Glomerular endothelial cell (primary cell): ENCODE data around the gene RUNX1. TPM values are rescaled to one million over a fixed set of nuclear protein-coding genes. Genes with fewer than 3 reads are reported as not detected.
A peak's percentile ranks its signal among the peaks of the same experiment; 100 is the strongest.

Experiments
- DNase-seq: peaks from one replicate; pipeline ENCODE4 v3.0.0-alpha.2; 2011; ENCODE audit warnings: low read depth, low spot score; ENCODE audit errors: extremely low read depth
- total RNA-seq: library from RNA; depleted of rRNA; stranded (reverse); fragments of >200 nt; gene quantifications from 2 replicates; pipeline ENCODE4 v1.2.3, GENCODE V29; 2015

The RUNX1 gene
- total RNA-seq, 1 donor from 2014 or later: 11.6 TPM

GRCh38 chr21:34908419-34909055, 140.6 kb downstream of the RUNX1 start:
- DNase-seq: no peak

GRCh38 chr21:34907461-34908418, 141.4 kb downstream of the RUNX1 start:
- DNase-seq: no peak

DNA sequence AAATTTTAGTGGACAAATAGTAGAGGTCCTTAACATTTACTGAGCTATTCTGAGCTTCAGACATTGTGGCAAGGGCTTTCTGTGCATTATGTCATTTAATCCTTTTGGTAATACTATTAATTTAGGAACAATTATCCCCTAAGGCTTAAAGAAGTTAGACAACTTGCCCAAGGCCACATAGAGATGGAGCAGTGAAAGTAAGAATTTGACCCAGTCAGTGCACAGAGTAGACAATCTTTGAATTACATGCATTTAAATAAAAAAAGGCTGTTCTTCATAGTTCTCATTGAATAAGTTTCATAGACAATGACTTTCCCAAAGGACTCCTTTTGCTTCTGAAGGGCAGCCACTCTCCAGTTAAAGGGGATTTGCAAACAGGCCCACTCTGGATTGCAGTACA, 142.7 kb downstream of the RUNX1 start:
- DNase-seq: no peak

GRCh38 chr21:34905218-34905537, 143.9 kb downstream of the RUNX1 start:
- DNase-seq: no peak

DNA sequence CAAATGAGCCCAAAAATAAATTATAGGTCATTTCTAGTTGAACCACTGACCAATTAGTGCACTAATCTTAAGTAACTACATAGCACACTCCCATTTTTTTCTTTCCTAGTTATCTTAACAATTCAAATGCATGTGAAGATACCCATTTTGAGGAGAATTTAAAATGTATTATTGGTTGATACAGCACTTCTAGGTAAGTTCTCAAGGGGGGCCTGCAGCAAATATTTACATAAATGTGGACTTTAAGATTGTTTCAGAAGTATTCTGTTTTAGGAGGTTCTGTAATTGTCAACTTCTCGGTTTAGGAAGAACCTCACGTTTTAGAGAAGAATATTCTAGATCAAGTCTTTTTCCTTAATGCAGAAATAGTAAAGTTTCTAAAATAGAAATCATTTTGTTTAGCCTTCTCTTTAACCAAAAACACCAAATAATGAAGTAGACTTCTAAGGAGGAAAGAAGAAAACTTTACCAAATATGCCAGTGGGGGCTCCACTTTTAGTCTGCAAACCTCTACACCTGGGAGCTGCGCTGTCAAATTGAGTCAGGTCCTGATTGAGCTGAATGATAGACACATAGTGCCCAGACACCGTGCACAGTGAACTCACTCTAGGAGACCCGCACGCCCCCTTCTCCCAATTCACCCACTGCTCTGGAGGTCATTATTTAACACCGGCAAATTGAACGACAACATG, 144.4 kb downstream of the RUNX1 start:
- DNase-seq: no peak

DNA sequence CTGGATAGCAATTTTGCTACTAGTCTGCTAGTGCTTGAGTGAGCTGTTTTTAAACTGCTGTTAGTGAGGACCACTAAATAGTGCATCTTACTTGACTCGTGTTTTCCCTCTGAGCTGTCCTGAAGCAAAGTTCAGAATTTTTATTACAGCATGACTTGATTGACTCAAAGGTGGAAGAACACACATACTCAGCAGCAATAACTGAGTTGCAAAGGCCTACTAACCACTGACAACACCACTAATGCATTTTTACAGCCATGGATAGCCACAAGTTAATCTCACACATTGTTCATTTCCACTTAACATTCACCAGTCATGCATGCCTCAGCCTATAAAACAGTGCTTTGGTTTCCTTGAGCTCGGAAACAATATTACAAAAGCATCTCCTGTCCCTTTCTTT, 148.7 kb downstream of the RUNX1 start:
- DNase-seq: no peak

GRCh38 chr21:34899760-34900159, 149.3 kb downstream of the RUNX1 start:
- no peak for DNase-seq

GRCh38 chr21:34899302-34899701, 149.8 kb downstream of the RUNX1 start:
- DNase-seq: no peak

DNA sequence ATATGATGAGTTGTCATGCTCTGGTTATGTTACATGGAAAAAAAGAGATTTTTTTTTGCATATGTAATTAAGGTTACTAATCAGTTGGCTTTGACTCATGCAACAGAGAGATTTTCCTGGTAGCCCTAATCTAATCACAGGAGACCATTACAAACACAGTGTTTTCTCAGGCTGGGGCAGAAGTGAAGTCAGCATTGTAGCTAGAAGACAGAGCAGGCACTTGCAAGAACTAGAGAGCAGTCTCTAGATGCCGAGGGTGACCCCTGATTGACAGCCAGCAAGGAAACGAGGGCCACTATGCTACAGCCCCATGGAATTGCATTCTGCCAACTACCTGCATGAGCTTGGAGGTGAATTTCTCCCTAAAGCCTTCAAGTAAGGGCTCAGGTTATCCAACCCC, 151.3 kb downstream of the RUNX1 start:
- DNase-seq: no peak

DNA sequence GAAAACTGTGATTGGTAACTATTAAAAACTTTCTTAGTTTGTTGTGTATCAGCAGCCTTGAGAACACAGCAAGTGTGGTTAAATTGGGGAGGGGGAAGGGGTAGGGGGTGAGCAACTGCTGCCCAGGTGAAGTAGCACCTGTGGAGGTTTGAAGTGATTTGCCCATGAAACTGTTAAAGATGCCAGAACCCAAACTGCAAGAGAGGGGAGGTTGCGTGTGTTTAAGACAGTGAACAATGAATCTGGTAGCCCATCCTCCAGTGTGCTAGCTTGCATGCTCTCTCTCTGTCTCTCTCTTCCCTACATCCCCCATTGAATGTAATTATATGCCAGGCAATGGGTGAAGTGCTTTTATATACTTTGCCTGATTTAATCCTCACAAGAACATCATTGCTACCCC, 154.7 kb downstream of the RUNX1 start:
- no peak for DNase-seq

DNA sequence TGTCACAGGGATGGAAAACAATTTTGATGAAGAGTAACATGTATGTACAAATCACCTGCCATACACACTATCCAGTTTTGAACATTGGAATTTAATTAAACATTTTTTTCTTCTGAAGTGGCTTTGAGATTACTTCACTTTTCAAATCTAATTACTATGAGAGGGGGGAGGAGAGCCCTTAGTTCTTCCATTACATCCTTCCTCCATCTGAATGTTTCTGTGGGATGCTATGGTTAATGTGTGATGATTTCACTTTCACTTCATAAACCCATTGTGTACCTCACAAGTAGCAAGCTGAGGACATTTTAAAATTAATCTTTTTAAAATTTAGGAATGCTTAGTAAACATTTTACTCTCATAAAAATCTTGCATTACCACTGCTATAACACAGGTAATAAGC, 156.9 kb downstream of the RUNX1 start:
- DNase-seq: no peak

DNA sequence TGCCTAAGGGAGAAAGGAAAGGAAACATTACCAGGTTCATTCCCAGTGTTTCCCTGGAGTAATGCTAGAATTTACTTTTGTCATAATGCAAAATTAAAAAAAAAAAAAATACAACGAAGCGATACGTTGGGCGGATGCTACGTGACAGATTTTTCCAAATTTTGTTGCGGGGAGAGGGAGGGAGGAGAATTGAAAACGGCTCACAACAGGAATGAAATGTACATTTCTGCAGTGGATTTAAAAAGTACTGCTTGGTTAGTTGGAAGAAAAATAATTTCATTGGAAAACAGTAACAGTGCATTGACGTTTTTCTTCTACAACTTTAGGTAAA, 157.5 kb downstream of the RUNX1 start:
- DNase-seq: no peak

- DNase-seq: no peak
These were observed 158.1 kb downstream of the RUNX1 start for GRCh38 chr21:34890724-34891612.

DNA sequence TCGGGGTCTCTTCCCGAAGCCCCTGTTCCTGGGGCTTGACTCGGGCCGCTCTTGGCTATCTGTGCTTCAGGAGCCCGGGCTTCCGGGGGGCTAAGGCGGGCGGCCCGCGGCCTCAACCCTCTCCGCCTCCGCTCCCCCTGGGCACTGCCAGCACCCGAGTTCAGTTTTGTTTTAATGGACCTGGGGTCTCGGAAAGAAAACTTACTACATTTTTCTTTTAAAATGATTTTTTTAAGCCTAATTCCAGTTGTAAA, 158.7 kb downstream of the RUNX1 start:
- no peak for DNase-seq

GRCh38 chr21:34889676-34890469, 159.2 kb downstream of the RUNX1 start:
- DNase-seq: no peak

DNA sequence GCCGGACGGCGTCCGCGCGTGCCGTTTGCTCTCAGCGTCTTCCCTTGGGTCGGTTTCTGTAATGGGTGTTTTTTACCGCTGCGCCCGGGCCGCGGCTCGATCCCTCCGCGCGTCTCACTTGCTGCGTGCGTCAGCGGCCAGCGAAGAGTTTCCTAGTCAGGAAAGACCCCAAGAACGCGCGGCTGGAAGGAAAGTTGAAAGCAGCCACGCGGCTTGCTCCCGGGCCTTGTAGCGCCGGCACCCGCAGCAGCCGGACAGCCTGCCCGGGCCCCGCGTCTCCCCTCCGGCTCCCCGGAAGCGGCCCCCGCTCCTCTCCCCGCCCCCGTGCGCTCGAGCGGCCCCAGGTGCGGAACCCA, 159.8 kb downstream of the RUNX1 start:
- no peak for DNase-seq

GRCh38 chr21:34888569-34889319, 160.4 kb downstream of the RUNX1 start:
- peak; percentile 44 for DNase-seq

DNA sequence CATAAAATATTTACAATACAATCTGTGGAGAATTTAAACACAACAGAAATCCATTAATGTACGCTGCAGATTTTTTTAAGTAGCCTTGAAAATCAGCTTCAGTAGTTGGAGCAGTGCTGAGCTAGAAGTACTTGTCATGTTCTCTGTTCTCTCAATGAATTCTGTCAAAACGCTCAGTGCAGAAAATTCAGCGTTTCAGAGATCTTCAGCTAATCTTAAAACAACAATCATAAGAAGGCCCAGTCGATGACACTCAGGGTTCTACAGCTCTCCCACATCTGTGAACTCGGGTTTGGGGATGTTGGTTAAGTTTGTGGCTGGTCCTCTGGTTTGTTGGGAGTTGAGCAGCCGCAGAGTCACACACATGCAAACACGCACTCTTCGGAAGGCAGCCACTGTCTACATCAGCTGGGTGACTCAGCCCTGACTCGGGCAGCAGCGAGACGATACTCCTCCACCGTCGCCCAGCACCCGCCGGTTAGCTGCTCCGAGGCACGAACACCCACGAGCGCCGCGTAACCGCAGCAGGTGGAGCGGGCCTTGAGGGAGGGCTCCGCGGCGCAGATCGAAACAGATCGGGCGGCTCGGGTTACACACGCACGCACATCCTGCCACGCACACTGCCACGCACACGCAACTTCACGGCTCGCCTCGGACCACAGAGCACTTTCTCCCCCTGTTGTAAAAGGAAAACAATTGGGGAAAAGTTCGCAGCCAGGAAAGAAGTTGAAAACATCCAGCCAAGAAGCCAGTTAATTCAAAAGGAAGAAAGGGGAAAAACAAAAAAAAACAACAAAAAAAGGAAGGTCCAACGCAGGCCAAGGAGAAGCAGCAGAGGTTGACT, 161.2 kb downstream of the RUNX1 start:
- peak; percentile 45 for DNase-seq

GRCh38 chr21:34887105-34887442, 162.0 kb downstream of the RUNX1 start:
- DNase-seq: no peak
